SKM-1 treated with dmso at 0.1 percent for 144 hours (cell line): ENCODE measurements around the gene ZNF655.
A peak's percentile ranks its signal among the peaks of the same experiment; 100 is the strongest.

Experiments used
- DNase-seq: peaks from one replicate; lab custom pipeline; 2025; ENCODE audit not compliant: unreplicated experiment; lab: John Stamatoyannopoulos, UW

ZNF655 gene

DNA sequence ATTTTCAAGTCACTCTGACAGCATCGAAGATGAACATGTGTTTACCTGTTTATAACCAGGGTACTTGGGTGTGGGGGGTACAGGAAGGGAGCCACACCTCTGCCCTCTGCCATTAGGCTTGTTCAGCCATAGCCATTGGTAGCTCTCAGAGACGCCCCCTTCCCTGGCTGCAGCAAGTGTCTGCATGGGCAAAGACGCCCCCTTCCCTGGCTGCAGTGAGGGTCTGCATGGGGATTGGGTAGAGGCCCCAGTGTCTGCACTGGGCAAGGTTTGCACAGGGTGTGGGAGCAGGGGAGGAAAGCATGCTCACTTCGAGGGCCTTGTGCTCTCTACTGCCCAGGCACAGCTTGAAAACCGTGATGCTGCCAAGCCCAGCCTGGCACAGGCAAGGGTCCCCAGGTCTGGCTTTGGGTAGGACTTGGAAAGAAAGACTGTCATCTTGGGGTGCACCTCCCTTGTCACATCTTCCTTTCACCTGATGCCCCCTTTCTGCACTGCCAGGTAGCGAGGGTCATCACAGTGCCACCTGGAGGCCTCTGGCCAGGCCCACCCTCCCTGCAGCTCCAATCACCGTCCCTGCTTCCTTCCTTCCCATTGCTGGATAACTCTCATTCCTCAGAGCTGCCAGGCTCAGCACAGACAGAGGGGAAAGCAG lies 43.3 kb downstream of the ZNF655 start:
- no peak for DNase-seq

DNA sequence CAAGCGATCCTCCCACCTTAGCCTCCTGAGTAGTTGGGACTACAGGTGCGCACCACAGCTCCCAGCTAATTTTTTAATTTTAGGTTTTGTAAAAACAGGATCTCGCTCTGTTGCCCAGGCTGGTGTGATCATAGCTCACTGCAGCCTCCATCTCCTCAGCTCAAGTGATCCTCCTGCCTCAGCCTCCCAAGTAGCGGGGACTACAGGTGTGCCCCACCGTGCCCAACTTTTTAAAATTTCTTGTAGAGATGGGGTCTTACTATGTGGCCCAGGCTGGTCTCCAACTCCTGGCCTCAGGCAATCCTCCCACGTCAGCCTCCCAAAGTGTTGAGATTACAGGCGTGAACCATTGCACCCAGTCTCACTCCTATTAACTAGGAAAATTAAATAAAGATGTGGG lies 47.1 kb downstream of the ZNF655 start:
- no peak for DNase-seq

GRCh38 chr7:99606531-99606930 lies 48.1 kb downstream of the ZNF655 start:
- no peak for DNase-seq

DNA sequence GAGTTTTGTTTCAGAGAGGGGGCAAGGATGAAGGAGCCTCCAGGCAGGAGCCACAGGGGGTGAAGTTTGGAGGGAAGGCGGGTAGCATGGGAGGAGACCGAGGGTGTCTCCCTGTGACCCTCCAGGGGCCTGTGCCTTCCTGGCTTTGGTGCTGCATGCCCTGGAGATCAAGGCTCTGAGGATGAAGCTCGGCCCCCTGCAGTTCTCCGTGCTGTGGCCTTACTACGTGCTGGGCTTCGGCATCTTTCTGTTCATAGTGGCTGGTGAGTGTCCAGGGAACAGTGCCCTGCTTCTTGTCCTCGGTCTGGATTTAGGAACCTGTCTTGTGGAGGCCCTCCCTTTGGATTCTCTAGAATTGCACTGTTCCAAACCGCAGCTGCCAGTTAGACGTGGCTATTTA lies 49.1 kb downstream of the ZNF655 start:
- no peak for DNase-seq

- DNase-seq: no peak
These were observed 56.1 kb downstream of the ZNF655 start for GRCh38 chr7:99614495-99614894.

DNA sequence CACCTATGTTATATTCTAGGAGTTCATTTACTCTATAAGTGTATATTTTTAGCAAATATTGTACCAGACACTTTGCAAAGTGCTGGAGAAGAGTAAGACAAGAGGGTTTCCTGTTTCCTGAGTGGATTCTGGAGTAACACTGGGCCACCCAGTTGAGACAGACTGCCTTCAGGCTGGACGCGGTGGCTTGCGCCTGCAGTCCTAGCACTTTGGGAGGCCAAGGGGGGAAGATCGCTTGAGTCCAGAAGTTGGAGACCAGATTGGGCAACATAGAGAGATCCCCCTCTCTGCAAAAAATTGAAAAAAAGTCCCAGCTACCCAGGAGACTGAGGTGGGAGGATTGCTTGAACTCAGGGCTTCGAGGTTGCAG lies 57.5 kb downstream of the ZNF655 start:
- DNase-seq: no peak

DNA sequence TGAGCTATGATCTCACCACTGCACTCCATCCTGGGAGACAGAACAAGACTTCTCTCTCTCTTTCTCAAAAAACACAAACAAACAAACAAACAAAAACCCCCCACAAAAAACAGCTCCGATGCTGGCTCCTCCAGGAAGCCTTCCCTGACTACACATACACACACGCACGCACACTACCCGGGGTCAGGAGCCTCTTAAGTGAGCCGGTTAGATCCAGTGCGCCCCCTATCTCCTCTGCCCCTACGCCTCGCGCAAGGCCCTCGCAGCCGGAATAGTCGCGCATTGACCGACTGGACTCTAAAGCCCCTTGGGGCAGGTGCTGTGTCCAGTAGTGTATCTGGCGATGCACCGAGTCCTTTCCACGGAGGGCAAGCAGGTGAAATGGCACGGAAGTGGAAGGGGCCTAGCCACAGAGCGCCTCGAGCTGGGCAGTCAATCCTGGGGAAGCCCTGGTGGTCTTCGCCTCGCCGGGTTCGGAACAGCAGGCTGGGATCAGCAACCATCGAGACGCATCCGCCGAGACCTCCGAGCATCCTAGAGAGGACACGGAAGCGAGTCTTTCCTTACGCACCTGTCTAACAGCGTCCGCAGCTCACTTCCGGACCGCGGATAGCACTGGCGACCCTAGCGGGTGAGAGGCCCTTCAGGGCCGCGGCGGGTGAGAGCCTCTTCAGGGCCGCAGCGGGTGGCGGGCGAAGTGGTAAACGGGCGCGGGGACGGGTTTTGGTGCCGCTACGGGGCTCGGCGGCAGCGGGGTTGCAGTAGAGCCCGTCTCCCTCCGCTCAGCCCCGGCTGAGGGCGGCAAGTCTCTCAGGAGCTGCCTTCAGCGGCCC lies 58.1 kb downstream of the ZNF655 start, which contains the start of gene ZSCAN25:
ZSCAN25 (plus strand) TSS at position 588 of the 833 bp plus-strand sequence. CDS start 2,661 bp downstream, outside the sequence.
- DNase-seq: peak; percentile 75

- DNase-seq: no peak
These were observed 58.8 kb downstream of the ZNF655 start for GRCh38 chr7:99617192-99617781.

DNA sequence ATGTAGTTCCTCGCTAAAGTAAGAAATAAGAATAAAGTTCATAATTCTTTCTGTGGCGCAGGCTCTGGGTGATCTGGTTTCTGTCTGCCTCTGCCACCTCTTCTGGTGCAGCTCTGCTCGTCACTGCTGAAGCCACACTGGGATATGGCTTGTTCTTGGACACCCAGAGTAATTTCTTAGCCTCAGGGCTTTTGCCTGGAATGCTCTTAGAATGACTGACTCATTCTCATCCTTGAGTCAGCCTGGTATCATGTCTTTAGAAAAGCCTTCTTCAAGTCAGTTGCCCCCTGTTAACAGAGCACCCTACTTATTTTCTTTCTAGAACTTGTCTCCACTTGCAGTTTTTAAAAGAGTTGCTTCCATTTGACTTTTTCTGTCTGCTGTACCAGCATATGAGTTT lies 60.3 kb downstream of the ZNF655 start:
- no peak for DNase-seq

GRCh38 chr7:99619571-99620130 lies 61.2 kb downstream of the ZNF655 start:
- no peak for DNase-seq

- no peak for DNase-seq
These were observed 62.8 kb downstream of the ZNF655 start for GRCh38 chr7:99621271-99621670.

DNA sequence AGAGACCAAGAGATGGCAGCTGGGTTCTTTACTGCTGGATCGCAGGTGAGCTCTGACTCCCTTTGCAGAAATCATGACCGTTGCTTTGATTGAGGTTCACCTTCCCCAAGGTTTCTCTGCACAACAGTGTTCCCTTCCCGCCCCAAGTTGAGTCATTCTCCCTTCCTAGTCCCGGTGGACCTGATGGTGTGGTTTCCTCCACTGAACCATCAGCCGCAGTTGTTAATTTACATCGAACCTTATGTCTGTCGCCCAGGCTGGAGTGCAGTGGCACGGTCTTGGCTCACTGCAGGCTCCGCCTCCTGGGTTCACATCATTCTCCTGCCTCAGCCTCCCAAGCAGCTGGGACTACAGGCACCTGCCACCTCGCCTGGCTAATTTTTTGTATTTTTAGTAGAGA lies 64.2 kb downstream of the ZNF655 start:
- DNase-seq: no peak

DNA sequence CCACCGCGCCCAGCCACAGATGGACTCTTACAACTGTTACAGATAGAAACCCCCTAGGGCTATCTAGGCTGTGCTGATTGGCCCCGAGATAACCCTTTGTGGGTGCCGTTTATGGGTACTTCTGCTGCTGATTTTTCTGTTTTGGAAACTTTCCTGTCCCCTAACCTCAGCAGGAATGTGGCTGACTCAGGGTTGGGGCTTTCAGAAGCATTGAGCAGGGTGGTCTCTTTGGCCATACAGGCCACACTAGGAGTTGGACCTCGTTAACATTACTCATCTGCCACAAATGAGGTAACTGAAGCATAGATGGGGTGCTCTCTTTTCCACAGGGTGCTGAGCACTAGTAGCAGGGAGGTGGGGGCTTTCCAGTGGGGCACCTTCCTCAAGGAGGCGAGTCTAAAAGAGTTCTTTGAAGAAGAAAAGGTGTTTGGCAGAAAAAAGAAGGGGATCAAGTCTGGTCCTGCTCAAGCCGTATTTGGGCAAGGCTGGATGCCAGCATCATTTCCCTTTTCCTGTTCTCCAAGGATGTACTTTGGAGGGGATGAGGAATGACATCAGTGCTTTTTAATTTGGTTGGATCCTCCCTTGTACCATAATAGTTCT lies 64.8 kb downstream of the ZNF655 start:
- no peak for DNase-seq

GRCh38 chr7:99623702-99624447 lies 65.4 kb downstream of the ZNF655 start:
- no peak for DNase-seq

DNA sequence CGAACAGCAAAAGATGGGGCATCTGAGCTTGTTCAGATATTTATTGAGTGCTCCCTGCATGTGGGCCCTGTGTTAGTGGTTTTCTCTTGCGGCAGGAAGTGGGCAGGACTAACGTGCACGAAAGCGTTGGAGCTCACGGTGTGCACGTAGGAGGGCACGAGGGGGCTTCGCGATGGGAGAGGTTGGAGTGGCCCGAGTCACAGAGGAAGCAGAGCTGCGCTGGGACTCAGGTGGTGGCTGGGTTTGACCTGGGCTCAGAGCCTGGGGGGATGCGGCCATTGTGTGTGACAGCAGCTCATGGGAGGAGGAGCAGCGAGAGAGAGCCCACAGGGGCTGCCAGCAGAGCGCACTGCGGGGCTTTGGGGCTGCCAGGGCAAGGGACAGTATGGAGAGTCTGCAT lies 66.0 kb downstream of the ZNF655 start:
- DNase-seq: no peak

GRCh38 chr7:99625321-99625720 lies 66.9 kb downstream of the ZNF655 start:
- no peak for DNase-seq

DNA sequence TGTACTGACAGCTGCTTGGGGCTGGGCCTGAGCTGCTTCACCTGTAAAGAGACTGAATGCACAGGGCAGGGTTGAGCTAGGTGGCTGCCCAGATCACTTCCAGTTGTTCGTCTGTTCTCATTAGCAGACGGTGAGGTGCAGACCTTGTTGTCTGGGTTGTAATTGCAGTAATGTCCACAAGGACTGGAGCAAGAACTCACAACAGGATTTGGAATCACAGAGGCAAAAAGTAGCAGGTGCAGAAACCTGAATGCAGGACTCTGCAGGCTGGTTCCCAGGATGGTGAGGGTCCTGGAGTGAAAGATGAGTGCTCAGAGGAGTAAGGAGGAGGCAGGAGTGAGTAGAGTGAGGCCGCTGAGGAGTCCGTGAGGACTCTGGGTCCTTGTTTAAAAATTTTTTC lies 67.5 kb downstream of the ZNF655 start:
- no peak for DNase-seq
